ENCODE data around the gene LMBR1.

LMBR1 gene

DNA sequence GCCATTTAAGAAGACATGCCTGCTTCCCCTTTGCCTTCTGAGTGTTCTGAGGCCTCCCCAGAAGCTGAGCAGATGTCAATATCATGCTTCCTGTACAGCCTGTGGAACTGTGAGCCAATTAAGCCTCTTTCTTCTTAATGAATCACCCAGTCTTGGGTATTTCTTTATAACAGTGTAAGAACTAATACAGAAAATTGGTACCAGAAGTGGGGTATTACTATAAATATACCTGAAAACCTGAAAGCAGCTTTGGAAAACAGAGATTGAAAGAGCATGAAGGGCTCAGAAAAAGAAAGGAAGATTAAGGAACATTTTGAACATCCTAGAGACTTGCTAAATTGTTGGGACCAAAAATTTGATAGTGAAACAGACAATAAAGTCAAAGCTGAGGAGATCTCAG, 264.4 kb downstream of the LMBR1 start:
- H3K4me3 ChIP-seq (ENCODE audit: low read length) = no peak overlapping the region
- H3K36me3 ChIP-seq (ENCODE audit: control insufficient read depth, insufficient read depth, low read length) = no peaks in the 10 kb centered on the region
- no peaks in the 10 kb centered on the region for H3K27me3 ChIP-seq (ENCODE audit: control insufficient read depth, insufficient read depth, low read length)
- no peaks in the 10 kb centered on the region for H3K4me1 ChIP-seq (ENCODE audit: control insufficient read depth, insufficient read depth, low read length)
- no peak overlapping the region for H3K27ac ChIP-seq (ENCODE audit: low read length)
- no peaks in the 10 kb centered on the region; the same call in 1 of the 2 replicates for H3K9me3 ChIP-seq (ENCODE audit: control insufficient read depth, insufficient read depth, low read length)
- DNase-seq (ENCODE audit: low read depth, low spot score) = no peak

Data from iPS DF 6.9 (cell line).